HepG2 (cell line): ENCODE measurements around the gene BPHL. TPM values are rescaled to one million over a fixed set of nuclear protein-coding genes. Genes with fewer than 3 reads are reported as not detected.

Source experiments
- GFI1 ChIP-seq: sonication (generic); formaldehyde crosslinking; IDR thresholded peaks from 2 replicates; pipeline ENCODE4 v1.5.0; 2020; ENCODE audit warnings: missing genetic modification reagents, mild to moderate bottlenecking, borderline replicate concordance
- GLI4 ChIP-seq: sonication (generic); formaldehyde crosslinking; IDR thresholded peaks from 2 replicates; pipeline ENCODE4 v1.5.1; 2020; ENCODE audit warnings: missing genetic modification reagents, mild to moderate bottlenecking, moderate library complexity, borderline replicate concordance
- HMG20A ChIP-seq: IDR thresholded peaks from 2 replicates; pipeline ENCODE4 v1.6.1; 2016; ENCODE audit warnings: borderline replicate concordance
- ISL2 ChIP-seq: sonication (generic); formaldehyde crosslinking; IDR thresholded peaks from 2 replicates; pipeline ENCODE4 v1.5.0; 2020; ENCODE audit warnings: missing genetic modification reagents
- MIER3 ChIP-seq: IDR thresholded peaks from 2 replicates; pipeline ENCODE4 v1.6.1; 2016; ENCODE audit warnings: missing compliant biosample characterization, borderline replicate concordance
- NFAT5 ChIP-seq: sonication (generic); formaldehyde crosslinking; IDR thresholded peaks from 2 replicates; pipeline ENCODE4 v1.4.0; 2020; ENCODE audit warnings: missing genetic modification reagents
- TFE3 ChIP-seq: IDR thresholded peaks from 2 replicates; pipeline ENCODE4 v1.6.1; 2016
- TP53 ChIP-seq: sonication (generic); formaldehyde crosslinking; conservative IDR thresholded peaks from 2 replicates; pipeline ENCODE4 v1.4.0; 2020; ENCODE audit warnings: missing genetic modification reagents
- USF2 ChIP-seq, 2 experiments: sonication (generic) in 1 of 2; formaldehyde crosslinking in 1 of 2; IDR thresholded peaks; 2 replicates each; pipeline versions ENCODE4 v1.5.1 to v1.6.1; 2011 to 2020; ENCODE audit warnings: borderline replicate concordance in 1 of 2, low read depth in 1 of 2, low read length in 1 of 2, mild to moderate bottlenecking in 1 of 2, missing genetic modification reagents in 1 of 2, moderate library complexity in 1 of 2
- polyA plus RNA-seq, 8 experiments: library from polyadenylated mRNA; depleted of rRNA in 3 of 8; stranded (reverse) in 7 of 8; unstranded in 1 of 8; fragments of >200 nt; fragmentation: Illumina TruSeq in 4 of 8; extraction: Trizol in 4 of 8; gene quantifications; 2 replicates each; pipeline versions ENCODE4 v1.2.1 to v1.2.3, GENCODE V29; 2011 to 2016; ENCODE audit warnings: low read depth in 4 of 8, missing spikeins in 1 of 8, mixed read lengths in 1 of 8; ENCODE audit not compliant: insufficient read depth in 1 of 8
- total RNA-seq, 5 experiments: library from RNA; depleted of rRNA; stranded (reverse); fragments of >200 nt; fragmentation: Illumina TruSeq; extraction: Trizol; gene quantifications; 2 replicates each; pipeline ENCODE4 v1.2.3, GENCODE V29; 2016; ENCODE audit warnings: low read depth in 1 of 5
- TF ChIP-seq, protein P1 (sequence below): sonication (generic); formaldehyde crosslinking; IDR thresholded peaks from 2 replicates; pipeline ENCODE4 v1.5.0; 2020; ENCODE audit warnings: missing genetic modification reagents
- TF ChIP-seq, protein P2 (sequence below): sonication (generic); formaldehyde crosslinking; IDR thresholded peaks from 2 replicates; pipeline ENCODE4 v1.4.0; 2020; ENCODE audit warnings: missing genetic modification reagents
- TF ChIP-seq, protein P3 (sequence below): sonication (generic); formaldehyde crosslinking; conservative IDR thresholded peaks from 2 replicates; pipeline ENCODE4 v1.4.0; 2020; ENCODE audit warnings: missing genetic modification reagents
- TF ChIP-seq, protein P4 (sequence below): IDR thresholded peaks from 2 replicates; pipeline ENCODE4 v1.6.1; 2018; ENCODE audit warnings: missing genetic modification reagents

The BPHL gene
- total and polyA plus RNA-seq, 2 of the 13 experiments (the other 11 are each of a cell fraction or from before 2014, with no cell fraction given): 37.8 to 39.5 TPM

DNA sequence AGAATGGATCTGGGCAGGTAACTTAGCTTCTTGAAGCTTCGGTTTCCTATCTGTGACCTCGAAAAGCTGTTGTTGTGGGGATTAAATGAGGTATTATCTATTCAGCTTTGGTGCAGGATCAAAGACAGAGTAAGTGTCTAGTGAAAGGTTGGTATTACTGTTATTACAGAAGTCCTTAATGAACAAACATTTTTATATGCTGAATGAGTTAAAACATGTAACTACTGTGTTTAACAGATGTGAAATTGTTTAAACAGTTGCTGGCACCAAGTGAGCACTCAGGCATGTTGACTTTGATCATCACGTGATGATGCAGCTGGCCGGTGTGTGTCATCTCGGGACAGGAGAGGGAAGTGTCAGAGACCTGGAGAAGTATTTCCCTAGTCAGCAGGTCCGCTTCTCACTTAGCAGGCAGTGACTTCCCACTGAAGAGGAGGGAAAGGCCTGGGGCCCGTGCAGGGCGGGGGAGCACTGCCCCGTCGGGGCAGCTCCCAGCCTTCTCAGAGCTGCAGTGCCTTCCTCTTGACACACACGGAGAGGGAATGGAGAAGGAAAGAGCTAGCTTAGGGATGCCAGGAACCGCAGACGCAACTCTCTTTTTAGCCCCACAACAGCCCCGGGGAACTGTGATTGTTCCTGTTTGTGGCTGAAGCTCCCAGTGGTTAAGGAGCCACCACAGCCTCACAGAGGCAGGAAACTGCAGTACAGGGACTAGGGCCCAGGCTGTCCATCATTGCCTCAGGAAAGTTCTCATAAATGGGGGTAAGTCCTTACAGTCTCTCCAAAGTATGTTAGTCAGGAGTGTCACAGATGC, 20.8 kb downstream of the BPHL start (continued):
- no peak for TF ChIP-seq GLI4 (CRISPR knock-in tag)
- TF ChIP-seq ISL2 (CRISPR knock-in tag): peak; percentile 91
- no peak for TF ChIP-seq NFAT5
- TF ChIP-seq, protein P1, sequence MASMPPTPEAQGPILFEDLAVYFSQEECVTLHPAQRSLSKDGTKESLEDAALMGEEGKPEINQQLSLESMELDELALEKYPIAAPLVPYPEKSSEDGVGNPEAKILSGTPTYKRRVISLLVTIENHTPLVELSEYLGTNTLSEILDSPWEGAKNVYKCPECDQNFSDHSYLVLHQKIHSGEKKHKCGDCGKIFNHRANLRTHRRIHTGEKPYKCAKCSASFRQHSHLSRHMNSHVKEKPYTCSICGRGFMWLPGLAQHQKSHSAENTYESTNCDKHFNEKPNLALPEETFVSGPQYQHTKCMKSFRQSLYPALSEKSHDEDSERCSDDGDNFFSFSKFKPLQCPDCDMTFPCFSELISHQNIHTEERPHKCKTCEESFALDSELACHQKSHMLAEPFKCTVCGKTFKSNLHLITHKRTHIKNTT (CRISPR knock-in tag): no peak
- TF ChIP-seq HMG20A (CRISPR knock-in tag): peak; percentile 92; the same call in 1 of the 2 replicates
- TF ChIP-seq USF2 (IDR thresholded peaks at IDR 0.05; ENCODE audit: low read depth, low read length): peak; percentile 99
- peak; percentile 99; the same call in 1 of the 2 replicates for TF ChIP-seq USF2 (CRISPR knock-in tag; IDR thresholded peaks at IDR 0.05; ENCODE audit: borderline replicate concordance)
- TF ChIP-seq MIER3 (CRISPR knock-in tag): peak; percentile 96; the same call in 1 of the 2 replicates
- TF ChIP-seq GFI1 (CRISPR knock-in tag): peak; percentile 63; the same call in 1 of the 2 replicates
- TF ChIP-seq, protein P2, sequence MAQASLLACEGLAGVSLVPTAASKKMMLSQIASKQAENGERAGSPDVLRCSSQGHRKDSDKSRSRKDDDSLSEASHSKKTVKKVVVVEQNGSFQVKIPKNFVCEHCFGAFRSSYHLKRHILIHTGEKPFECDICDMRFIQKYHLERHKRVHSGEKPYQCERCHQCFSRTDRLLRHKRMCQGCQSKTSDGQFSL (CRISPR knock-in tag): no peak
- TF ChIP-seq, protein P3, sequence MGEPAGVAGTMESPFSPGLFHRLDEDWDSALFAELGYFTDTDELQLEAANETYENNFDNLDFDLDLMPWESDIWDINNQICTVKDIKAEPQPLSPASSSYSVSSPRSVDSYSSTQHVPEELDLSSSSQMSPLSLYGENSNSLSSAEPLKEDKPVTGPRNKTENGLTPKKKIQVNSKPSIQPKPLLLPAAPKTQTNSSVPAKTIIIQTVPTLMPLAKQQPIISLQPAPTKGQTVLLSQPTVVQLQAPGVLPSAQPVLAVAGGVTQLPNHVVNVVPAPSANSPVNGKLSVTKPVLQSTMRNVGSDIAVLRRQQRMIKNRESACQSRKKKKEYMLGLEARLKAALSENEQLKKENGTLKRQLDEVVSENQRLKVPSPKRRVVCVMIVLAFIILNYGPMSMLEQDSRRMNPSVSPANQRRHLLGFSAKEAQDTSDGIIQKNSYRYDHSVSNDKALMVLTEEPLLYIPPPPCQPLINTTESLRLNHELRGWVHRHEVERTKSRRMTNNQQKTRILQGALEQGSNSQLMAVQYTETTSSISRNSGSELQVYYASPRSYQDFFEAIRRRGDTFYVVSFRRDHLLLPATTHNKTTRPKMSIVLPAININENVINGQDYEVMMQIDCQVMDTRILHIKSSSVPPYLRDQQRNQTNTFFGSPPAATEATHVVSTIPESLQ (CRISPR knock-in tag): no peak
- TF ChIP-seq, protein P4, sequence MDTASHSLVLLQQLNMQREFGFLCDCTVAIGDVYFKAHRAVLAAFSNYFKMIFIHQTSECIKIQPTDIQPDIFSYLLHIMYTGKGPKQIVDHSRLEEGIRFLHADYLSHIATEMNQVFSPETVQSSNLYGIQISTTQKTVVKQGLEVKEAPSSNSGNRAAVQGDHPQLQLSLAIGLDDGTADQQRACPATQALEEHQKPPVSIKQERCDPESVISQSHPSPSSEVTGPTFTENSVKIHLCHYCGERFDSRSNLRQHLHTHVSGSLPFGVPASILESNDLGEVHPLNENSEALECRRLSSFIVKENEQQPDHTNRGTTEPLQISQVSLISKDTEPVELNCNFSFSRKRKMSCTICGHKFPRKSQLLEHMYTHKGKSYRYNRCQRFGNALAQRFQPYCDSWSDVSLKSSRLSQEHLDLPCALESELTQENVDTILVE: peak; percentile 94
- peak; percentile 43; the same call in 1 of the 2 replicates for TF ChIP-seq TP53 (CRISPR knock-in tag)
- peak; percentile 99 for TF ChIP-seq TFE3 (CRISPR knock-in tag)
